Ovary (tissue), 9 donors: ENCODE data around the gene MCAM. TPM values are rescaled to one million over a fixed set of nuclear protein-coding genes. Genes with fewer than 3 reads are reported as not detected.

ENCODE experiments used
- DNase-seq, 5 donors: peaks; one replicate each; pipeline ENCODE4 v3.0.0-alpha.2; 2019 to 2020
- H3K27ac ChIP-seq, 2 donors: fragments of 200-600 bp; one replicate each; pipeline versions ENCODE4 v1.5.1 to v1.8.0; 2019 to 2022
- H3K27me3 ChIP-seq: fragments of 200-600 bp; one replicate; pipeline ENCODE4 v1.8.0; 2022
- H3K36me3 ChIP-seq: fragments of 200-600 bp; sonication (generic); one replicate; pipeline ENCODE4 v1.5.1; 2019
- H3K4me1 ChIP-seq: one replicate; pipeline ENCODE4 v1.8.1; 2013; ENCODE audit warnings: mild to moderate bottlenecking, moderate library complexity; ENCODE audit not compliant: insufficient read depth
- H3K4me3 ChIP-seq: fragments of 200-600 bp; sonication (generic); one replicate; pipeline ENCODE4 v1.5.1; 2017
- H3K9me3 ChIP-seq, 2 donors: fragments of 200-600 bp in 1 of 2; sonication (generic) in 1 of 2; one replicate each; pipeline versions ENCODE4 v1.5.1 to v1.8.1; 2013 to 2019; ENCODE audit warnings: mild to moderate bottlenecking in 1 of 2, moderate library complexity in 1 of 2
- CTCF ChIP-seq, 3 donors: fragments of 450-650 bp in 2 of 3; fragments of 200-600 bp in 1 of 3; IDR thresholded peaks; one replicate each; pipeline versions ENCODE4 v1.5.1 to v1.8.0; 2016 to 2022; ENCODE audit warnings: antibody characterized with exemption in 3 of 3, mild to moderate bottlenecking in 1 of 3
- EP300 ChIP-seq: sonication (generic); formaldehyde crosslinking; IDR thresholded peaks from one replicate; pipeline ENCODE4 v1.6.1; 2017; ENCODE audit warnings: antibody characterized with exemption
- POLR2A ChIP-seq: fragments of 450-650 bp; IDR thresholded peaks from one replicate; pipeline ENCODE4 v1.6.1; 2017; ENCODE audit warnings: antibody characterized with exemption, mild to moderate bottlenecking, moderate library complexity
- WGBS, 3 donors: extraction: QIAGEN DNeasy Blood & Tissue Kit in 1 of 3; methylation state at CpG; one replicate each; pipeline versions ENCODE4 v1.1.5 to v1.1.7; 2013 to 2017; 5-methylcytosine and 5-hydroxymethylcytosine counted together
- intact Hi-C, 4 donors: fragments of 100-400 bp; cut with DNase I; formaldehyde crosslinking; loops; one replicate each; pipeline versions ENCODE4 v1.11.0 to v1.15.1; 2022 to 2023
- polyA plus RNA-seq, 2 donors: library from polyadenylated mRNA; stranded (reverse); fragments of 200-250 nt in 1 of 2; fragments of 350-450 nt in 1 of 2; fragmentation: Illumina TruSeq in 1 of 2; extraction: RNeasy Lipid Tissue Mini Kit (QIAGEN cat#74804) in 1 of 2; gene quantifications; one replicate each; pipeline ENCODE4 v1.2.3, GENCODE V29; 2013 to 2014
- total RNA-seq, 7 donors: library from RNA; depleted of rRNA in 2 of 7; stranded (reverse); fragments of >200 nt in 2 of 7; fragmentation: NEBNext Ultra II Directional in 3 of 7; extraction: Animal tissue kit (Norgen Biotek cat#: 25700) in 3 of 7; gene quantifications; one replicate each; pipeline versions ENCODE4 v1.1.0 to v1.2.4, GENCODE V29; 2016 to 2023
- donor health status: DM: no; HTN: no; CAD: no; lungs with moderate emphysema.
- donor health status: DM: no; HTN: no; CAD: no.
- donor health status: Bipolar disorder and iron deficiency.
- donor health status: DM: yes; HTN: yes; CAD: no.
- donor health status: DM: no; HTN: no; CAD: no.
- donor health status: DM: yes; HTN: yes; CAD: no.

Gene MCAM
- total and polyA plus RNA-seq, 9 donors: 34.6 to 121 (median 56.8) TPM

DNA sequence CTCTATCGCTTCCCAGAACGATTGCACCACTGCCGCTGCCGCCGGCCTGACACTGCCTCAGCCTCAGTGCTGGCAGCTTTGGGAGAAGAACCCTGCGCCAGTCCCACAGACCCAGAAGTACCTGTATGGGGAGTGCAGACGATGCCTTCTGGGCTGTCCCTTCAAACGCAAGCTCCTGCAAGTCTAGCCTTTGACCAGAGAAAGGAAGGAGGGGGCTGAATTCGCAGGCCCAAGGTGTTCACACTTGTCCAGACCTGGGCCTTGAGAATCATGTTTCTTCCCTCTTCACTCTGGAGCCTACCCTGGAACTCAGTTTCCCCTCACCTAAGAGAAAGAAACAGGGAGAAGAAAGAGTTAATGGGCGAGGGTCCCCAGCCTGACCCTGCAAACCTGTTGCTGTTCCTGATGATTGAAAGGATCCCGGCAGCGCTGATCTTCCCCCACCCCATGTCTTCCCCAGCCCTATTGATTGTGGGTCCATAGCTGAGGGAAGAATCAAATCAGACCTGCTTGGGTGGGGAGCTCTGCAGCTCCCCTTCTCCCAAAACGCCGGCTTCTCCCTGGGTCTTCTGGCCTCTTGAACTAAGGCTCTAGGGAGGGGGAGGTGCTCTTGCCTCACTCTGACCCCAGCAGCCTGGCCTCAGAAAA, 786 bp upstream of the MCAM start:
- Histone ChIP-seq H3K36me3 (no peaks in the 10 kb centered on the region), H3K4me1 (peaks cover 17% of the 10 kb centered on the region), H3K4me3 (peak overlapping the region; percentile 51), H3K27me3 (no peaks in the 10 kb centered on the region), H3K27ac (peak overlapping the region; percentile 37 to 44), H3K9me3 (no peaks in the 10 kb centered on the region)
- TF ChIP-seq EP300 (no peak), POLR2A (no peak), CTCF (IDR thresholded peaks at IDR 0.05) (no peak)
- intact Hi-C loops: loop anchor here (5.0 to 10.0 kb wide), 3 partner anchors 103 to 113 kb away; partner anchors contain the start of gene CBL (in 3 of the 4)
- 66 to 75% (median 66%) methylated on average over 14 of the region's 14 CpGs for WGBS, 3 donors
- DNase-seq: no peak

DNA sequence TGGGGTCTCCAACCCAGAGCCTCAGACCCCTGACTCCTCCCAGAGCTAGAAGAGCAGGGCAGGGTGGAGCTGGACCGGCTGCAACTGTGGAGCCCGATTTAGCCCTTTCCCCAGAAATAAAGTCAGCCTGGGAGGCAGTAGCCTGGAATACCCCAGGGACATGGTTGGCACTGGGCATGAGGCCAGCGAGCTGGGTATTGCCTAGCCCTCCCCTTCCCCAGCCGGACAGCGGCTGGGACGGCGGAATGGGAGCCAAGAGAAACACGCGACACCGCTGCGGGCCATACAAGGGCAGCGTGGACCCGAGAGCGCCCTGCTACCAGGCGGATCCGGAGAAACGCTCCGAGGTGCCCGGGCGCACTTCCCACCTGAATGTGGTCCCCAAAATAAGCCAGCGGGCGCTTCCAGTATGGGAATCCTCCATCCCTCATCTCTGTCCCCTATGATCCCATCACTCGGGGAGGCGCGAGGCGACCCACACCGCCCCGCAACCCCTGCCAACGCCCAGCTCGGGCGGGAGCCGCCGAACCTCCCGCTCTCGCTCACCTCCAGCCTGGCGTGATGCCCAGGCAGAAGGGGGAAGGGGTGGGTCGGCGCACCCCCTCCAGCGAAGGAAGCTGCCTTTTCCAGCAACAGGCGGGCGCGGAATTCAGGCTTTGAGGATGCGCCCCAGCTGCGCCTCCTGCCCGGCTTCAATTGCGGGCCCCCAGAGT, 758 bp downstream of the MCAM start:
- peaks cover 13% of the 10 kb centered on the region for H3K4me1 ChIP-seq
- peak overlapping the region; percentile 64 to 76 for H3K27ac ChIP-seq
- TF ChIP-seq POLR2A: no peak
- no peak for TF ChIP-seq EP300
- no peak for TF ChIP-seq CTCF (IDR thresholded peaks at IDR 0.05)

DNA sequence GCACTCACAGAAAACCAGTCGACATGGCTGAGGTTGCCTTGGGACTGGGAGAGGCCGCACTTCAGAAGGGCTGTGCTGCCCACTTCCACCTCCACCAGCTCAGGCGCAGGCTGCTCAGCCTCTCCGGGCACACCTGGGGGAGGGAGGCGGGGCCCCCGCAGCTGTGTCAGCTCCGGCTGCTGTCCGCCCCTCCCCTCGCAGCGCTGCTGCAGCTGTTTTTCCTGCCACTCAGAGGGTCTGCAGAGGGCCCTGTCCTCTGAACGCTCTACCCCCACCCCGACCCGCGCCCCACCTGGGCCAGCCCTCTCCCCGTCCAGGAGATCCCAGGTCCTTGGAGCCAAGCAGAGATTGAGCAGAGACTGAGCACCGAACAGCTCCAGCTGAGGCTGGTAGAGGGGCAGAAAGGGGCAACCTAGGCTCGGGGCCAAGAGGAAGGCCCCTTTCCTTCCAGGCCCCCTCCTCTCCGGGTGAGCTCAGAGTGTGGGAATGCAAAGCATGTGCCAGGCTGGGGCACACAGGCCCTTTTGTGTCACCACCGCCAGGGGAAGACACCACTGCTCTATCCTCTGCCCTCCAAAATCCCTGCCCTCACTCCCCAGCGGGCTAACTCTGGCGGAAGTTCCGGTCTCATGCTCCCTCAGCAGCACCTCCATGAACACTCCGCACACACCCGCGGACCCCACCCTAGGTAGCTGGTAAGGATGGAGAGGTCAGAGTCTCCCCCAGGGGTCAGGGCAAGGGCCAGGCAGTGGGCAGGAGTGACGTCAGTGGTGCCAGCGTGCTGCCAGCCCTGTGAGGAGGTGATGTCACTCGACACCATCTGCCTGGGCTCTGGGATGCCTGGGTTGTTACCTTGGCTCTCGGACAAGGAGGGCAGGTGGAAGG, 1.6 kb downstream of the MCAM start:
- no peaks in the 10 kb centered on the region for H3K36me3 ChIP-seq
- no peaks in the 10 kb centered on the region for H3K27me3 ChIP-seq
- H3K9me3 ChIP-seq: no peaks in the 10 kb centered on the region
- 15 to 22% (median 19%) methylated on average over 24 to 29 of the region's 29 CpGs for WGBS, 3 donors
- DNase-seq: peak in 1 of 5 donors; percentile 39
- peaks cover 10% of the 10 kb centered on the region for H3K4me1 ChIP-seq
- TF ChIP-seq CTCF (IDR thresholded peaks at IDR 0.05): no peak
- TF ChIP-seq EP300: no peak
- TF ChIP-seq POLR2A: no peak
- intact Hi-C loops: loop anchor here (5.0 to 10.0 kb wide), 3 partner anchors 101 to 111 kb away; partner anchors contain the start of gene CBL (in 3 of the 4)
- peak overlapping the region; percentile 51 for H3K4me3 ChIP-seq
- peak overlapping the region; percentile 32 to 40 for H3K27ac ChIP-seq

More for the DNA sequence above, 758 bp downstream of the MCAM start:
- DNase-seq: peak in 4 of 5 donors; percentile 53 to 62 (median 62)
- WGBS, 3 donors: 0 to 1% (median 1%) methylated on average over 37 to 46 of the region's 46 CpGs
- H3K4me3 ChIP-seq: peak overlapping the region; percentile 51
- H3K9me3 ChIP-seq: no peaks in the 10 kb centered on the region
- H3K27me3 ChIP-seq: no peaks in the 10 kb centered on the region
- intact Hi-C loops: loop anchor here (5.0 to 10.0 kb wide), 3 partner anchors 101 to 111 kb away; partner anchors contain the start of gene CBL (in 3 of the 4)
- no peaks in the 10 kb centered on the region for H3K36me3 ChIP-seq

GRCh38 chr11:119314726-119315125, 2.2 kb downstream of the MCAM start:
- Histone ChIP-seq H3K4me3 (no peak overlapping the region), H3K4me1 (peaks cover 10% of the 10 kb centered on the region), H3K36me3 (no peaks in the 10 kb centered on the region), H3K27ac (no peak overlapping the region), H3K27me3 (no peaks in the 10 kb centered on the region), H3K9me3 (no peaks in the 10 kb centered on the region)
- TF ChIP-seq POLR2A: no peak
- no peak for TF ChIP-seq EP300
- no peak for TF ChIP-seq CTCF (IDR thresholded peaks at IDR 0.05)
- 71 to 85% (median 82%) methylated on average over 18 of the region's 18 CpGs for WGBS, 3 donors
- intact Hi-C loops: loop anchor here (5.0 to 10.0 kb wide), 3 partner anchors 100 to 110 kb away; partner anchors contain the start of gene CBL (in 3 of the 4)
- no peak for DNase-seq
